Islet of Langerhans (tissue), 1 donor: Measurements from ENCODE around the gene CADPS.

ENCODE experiments used
- FAIRE-seq: peaks from one replicate; lab custom pipeline; 2011; peaks lifted over from hg19 to GRCh38; lab: Jason Lieb, UNC

CADPS gene

GRCh38 chr3:62556121-62556815 is 318.9 kb downstream of the CADPS start:
- FAIRE-seq, result no peak

GRCh38 chr3:62554264-62554799 is 320.9 kb downstream of the CADPS start:
- no peak for FAIRE-seq

- FAIRE-seq, result no peak
Observed at GRCh38 chr3:62553811-62554210, 321.4 kb downstream of the CADPS start.

- FAIRE-seq, result no peak
Observed at GRCh38 chr3:62551556-62551955, 323.7 kb downstream of the CADPS start.

GRCh38 chr3:62550439-62550838 is 324.8 kb downstream of the CADPS start:
- FAIRE-seq, result no peak

GRCh38 chr3:62548528-62549205 is 326.5 kb downstream of the CADPS start:
- FAIRE-seq, result no peak

GRCh38 chr3:62546266-62546665 is 328.9 kb downstream of the CADPS start:
- no peak for FAIRE-seq

- no peak for FAIRE-seq
Observed at GRCh38 chr3:62542185-62542584, 333.0 kb downstream of the CADPS start.

- no peak for FAIRE-seq
Observed at GRCh38 chr3:62539762-62540161, 335.5 kb downstream of the CADPS start.

- no peak for FAIRE-seq
Observed at GRCh38 chr3:62538691-62539356, 336.4 kb downstream of the CADPS start.

GRCh38 chr3:62534326-62534725 is 340.9 kb downstream of the CADPS start:
- no peak for FAIRE-seq

- FAIRE-seq, result no peak
Observed at GRCh38 chr3:62532796-62533195, 342.4 kb downstream of the CADPS start.

- FAIRE-seq, result no peak
Observed at GRCh38 chr3:62531981-62532380, 343.2 kb downstream of the CADPS start.

GRCh38 chr3:62531493-62531892 is 343.7 kb downstream of the CADPS start:
- no peak for FAIRE-seq

- FAIRE-seq, result no peak
Observed at GRCh38 chr3:62529230-62529629, 346.0 kb downstream of the CADPS start.

GRCh38 chr3:62527474-62527873 is 347.7 kb downstream of the CADPS start:
- FAIRE-seq, result no peak

GRCh38 chr3:62525281-62525680 is 349.9 kb downstream of the CADPS start:
- FAIRE-seq, result no peak

- FAIRE-seq, result no peak
Observed at GRCh38 chr3:62523672-62524071, 351.5 kb downstream of the CADPS start.

GRCh38 chr3:62521464-62522105 is 353.6 kb downstream of the CADPS start:
- no peak for FAIRE-seq

- FAIRE-seq, result no peak
Observed at GRCh38 chr3:62503516-62503915, 371.7 kb downstream of the CADPS start.

GRCh38 chr3:62502315-62503300 is 372.6 kb downstream of the CADPS start:
- no peak for FAIRE-seq

GRCh38 chr3:62501289-62501668 is 373.9 kb downstream of the CADPS start:
- no peak for FAIRE-seq
